ENCODE results near the gene SUN3.

The SUN3 gene

GRCh38 chr7:47973739-47974138 is 55.2 kb downstream of the SUN3 start:
- no peak for DNase-seq

- DNase-seq, result no peak
Observed at GRCh38 chr7:47970761-47971160, 58.1 kb downstream of the SUN3 start.

GRCh38 chr7:47968847-47969774 is 59.8 kb downstream of the SUN3 start:
- peak; percentile 15 for DNase-seq

GRCh38 chr7:47967708-47968107 is 61.2 kb downstream of the SUN3 start:
- DNase-seq, result no peak

GRCh38 chr7:47967123-47967522 is 61.8 kb downstream of the SUN3 start:
- DNase-seq, result no peak

GRCh38 chr7:47965456-47965855 is 63.5 kb downstream of the SUN3 start:
- DNase-seq, result no peak

GRCh38 chr7:47962262-47962661 is 66.6 kb downstream of the SUN3 start:
- no peak for DNase-seq

- no peak for DNase-seq
Observed at GRCh38 chr7:47957156-47957555, 71.8 kb downstream of the SUN3 start.

GRCh38 chr7:47956220-47956619 is 72.7 kb downstream of the SUN3 start:
- DNase-seq, result no peak

- DNase-seq, result no peak
Observed at GRCh38 chr7:47954231-47954911, 74.5 kb downstream of the SUN3 start.

GRCh38 chr7:47953822-47954221 is 75.1 kb downstream of the SUN3 start:
- DNase-seq, result no peak

- no peak for DNase-seq
Observed at GRCh38 chr7:47952224-47952623, 76.7 kb downstream of the SUN3 start.

- no peak for DNase-seq
Observed at GRCh38 chr7:47951374-47951773, 77.5 kb downstream of the SUN3 start.

- no peak for DNase-seq
Observed at GRCh38 chr7:47950714-47951113, 78.2 kb downstream of the SUN3 start.

- no peak for DNase-seq
Observed at GRCh38 chr7:47949703-47950102, 79.2 kb downstream of the SUN3 start.

GRCh38 chr7:47948141-47948790 is 80.6 kb downstream of the SUN3 start, which contains the start of gene PKD1L1:
PKD1L1 (minus strand) TSS chr7:47948466; CDS start chr7:47948440, 26 bp downstream.
- no peak for DNase-seq

GRCh38 chr7:47947355-47947749 is 81.6 kb downstream of the SUN3 start:
- DNase-seq, result no peak

- no peak for DNase-seq
Observed at GRCh38 chr7:47946581-47947354, 82.1 kb downstream of the SUN3 start.

GRCh38 chr7:47945261-47946015 is 83.5 kb downstream of the SUN3 start:
- DNase-seq, result peak; percentile 43

GRCh38 chr7:47944536-47945260 is 84.2 kb downstream of the SUN3 start:
- DNase-seq, result no peak
